Measurements from ENCODE around the gene PDE4D.
A peak's percentile ranks its signal among the peaks of the same experiment; 100 is the strongest.

Gene PDE4D

DNA sequence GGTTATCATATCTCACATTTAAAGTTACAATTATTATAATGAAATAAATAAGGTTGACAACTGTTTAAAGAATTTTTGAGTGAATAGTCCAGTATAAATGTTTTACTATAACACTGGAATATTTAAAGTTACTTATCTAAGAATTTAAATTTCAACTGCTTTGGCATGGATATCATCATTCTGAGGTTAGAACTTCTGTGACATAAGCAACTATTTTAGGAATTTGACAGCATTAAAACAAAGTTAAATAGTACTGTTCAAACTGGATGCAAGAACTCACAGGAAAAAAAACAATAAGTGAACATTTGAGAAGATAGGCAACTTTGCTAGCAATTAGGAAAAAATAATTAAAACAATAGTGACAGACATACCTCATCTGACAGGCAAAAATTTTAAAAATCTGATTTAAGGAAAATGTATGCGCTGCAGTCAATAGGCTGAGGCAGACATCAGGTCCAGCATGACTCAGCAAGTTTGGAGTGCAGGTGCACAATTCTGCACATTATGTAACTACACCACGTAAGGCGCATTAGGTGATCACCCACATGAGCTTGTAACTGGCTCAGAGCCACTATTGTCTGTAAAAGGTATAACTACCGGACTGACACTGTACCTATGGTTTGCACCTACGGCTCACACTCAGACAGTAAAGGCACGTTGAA lies 180.6 kb downstream of the PDE4D start:
- H3K36me3 ChIP-seq (ENCODE audit: insufficient read depth, low read depth, low read length) = peaks cover 12% of the 10 kb centered on the region; the same call in 1 of the 2 replicates
- H3K27me3 ChIP-seq (ENCODE audit: insufficient read depth, low read length) = no peaks in the 10 kb centered on the region
- H3K9me3 ChIP-seq (ENCODE audit: insufficient read depth, low read depth, low read length) = peaks cover 22% of the 10 kb centered on the region
- no peak overlapping the region for H3K27ac ChIP-seq (ENCODE audit: low read length)
- H3K9ac ChIP-seq (ENCODE audit: low read depth, low read length) = no peak overlapping the region
- peaks cover 35% of the 10 kb centered on the region for H3K4me1 ChIP-seq (ENCODE audit: insufficient read depth, low read length)
- peak overlapping the region; percentile 23 for H3K4me3 ChIP-seq (ENCODE audit: low read length)

- Histone ChIP-seq H3K9me3 (ENCODE audit: insufficient read depth, low read depth, low read length) (peaks cover 22% of the 10 kb centered on the region), H3K4me1 (ENCODE audit: insufficient read depth, low read length) (peaks cover 38% of the 10 kb centered on the region), H3K27ac (ENCODE audit: low read length) (peak overlapping the region; percentile 60), H3K4me3 (ENCODE audit: low read length) (no peak overlapping the region), H3K36me3 (ENCODE audit: insufficient read depth, low read depth, low read length) (peaks cover 12% of the 10 kb centered on the region; the same call in 1 of the 2 replicates), H3K27me3 (ENCODE audit: insufficient read depth, low read length) (no peaks in the 10 kb centered on the region), H3K9ac (ENCODE audit: low read depth, low read length) (peak overlapping the region; percentile 13; the same call in 1 of the 2 replicates)
These were observed 182.2 kb downstream of the PDE4D start for GRCh38 chr5:59711310-59711709.

DNA sequence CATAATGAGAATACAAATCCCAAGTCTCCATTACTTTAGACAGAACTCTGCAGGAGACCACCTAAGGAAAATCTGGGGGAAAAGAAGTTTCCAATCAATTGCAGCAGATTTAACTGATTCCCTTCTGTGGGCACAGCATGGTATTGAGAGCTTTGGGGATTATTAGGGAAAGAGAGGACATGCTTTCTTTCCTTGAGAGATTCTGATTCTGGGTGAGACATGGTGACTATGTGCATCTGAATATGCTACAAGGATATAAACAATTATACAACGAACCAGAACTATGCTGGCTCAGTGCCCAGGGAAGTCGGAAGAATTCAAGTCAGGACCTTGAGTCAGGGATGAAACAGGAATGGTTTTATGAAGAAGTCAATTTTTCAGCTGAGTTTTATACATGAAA lies 183.7 kb downstream of the PDE4D start:
- Histone ChIP-seq H3K27me3 (ENCODE audit: insufficient read depth, low read length) (no peaks in the 10 kb centered on the region), H3K36me3 (ENCODE audit: insufficient read depth, low read depth, low read length) (peaks cover 12% of the 10 kb centered on the region; the same call in 1 of the 2 replicates), H3K9ac (ENCODE audit: low read depth, low read length) (peak overlapping the region; percentile 18), H3K4me1 (ENCODE audit: insufficient read depth, low read length) (peaks cover 48% of the 10 kb centered on the region), H3K9me3 (ENCODE audit: insufficient read depth, low read depth, low read length) (peaks cover 22% of the 10 kb centered on the region), H3K27ac (ENCODE audit: low read length) (peak overlapping the region; percentile 43), H3K4me3 (ENCODE audit: low read length) (peak overlapping the region; percentile 33; the same call in 1 of the 2 replicates)

GRCh38 chr5:59709346-59709821 lies 184.1 kb downstream of the PDE4D start:
- Histone ChIP-seq H3K4me1 (ENCODE audit: insufficient read depth, low read length) (peaks cover 51% of the 10 kb centered on the region), H3K9me3 (ENCODE audit: insufficient read depth, low read depth, low read length) (peaks cover 19% of the 10 kb centered on the region), H3K4me3 (ENCODE audit: low read length) (peak overlapping the region; percentile 33; the same call in 1 of the 2 replicates), H3K36me3 (ENCODE audit: insufficient read depth, low read depth, low read length) (peaks cover 12% of the 10 kb centered on the region; the same call in 1 of the 2 replicates), H3K27me3 (ENCODE audit: insufficient read depth, low read length) (no peaks in the 10 kb centered on the region), H3K9ac (ENCODE audit: low read depth, low read length) (peak overlapping the region; percentile 60), H3K27ac (ENCODE audit: low read length) (peak overlapping the region; percentile 43)

DNA sequence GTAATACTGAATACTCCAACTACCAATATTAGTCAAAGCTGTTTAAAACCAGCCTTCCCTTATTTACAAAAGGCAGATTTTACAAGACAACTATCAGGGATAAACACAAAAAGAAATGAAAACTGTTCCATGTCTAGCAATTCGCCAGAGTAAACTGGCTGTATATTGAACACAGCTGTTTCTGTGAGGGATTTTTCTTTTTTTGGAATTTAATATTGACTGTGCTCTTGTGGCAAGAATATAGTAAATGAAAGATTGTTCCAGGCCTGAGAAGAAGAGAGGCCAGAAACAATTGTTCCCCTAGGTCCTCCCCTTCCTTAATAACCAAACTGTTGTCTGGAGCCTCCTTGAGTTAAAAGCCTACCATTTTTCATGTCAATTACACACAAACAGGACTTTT lies 188.6 kb downstream of the PDE4D start:
- H3K36me3 ChIP-seq (ENCODE audit: insufficient read depth, low read depth, low read length) = no peaks in the 10 kb centered on the region
- H3K9me3 ChIP-seq (ENCODE audit: insufficient read depth, low read depth, low read length) = no peaks in the 10 kb centered on the region
- H3K4me1 ChIP-seq (ENCODE audit: insufficient read depth, low read length) = peaks cover 30% of the 10 kb centered on the region
- no peaks in the 10 kb centered on the region for H3K27me3 ChIP-seq (ENCODE audit: insufficient read depth, low read length)
- H3K9ac ChIP-seq (ENCODE audit: low read depth, low read length) = no peak overlapping the region
- H3K27ac ChIP-seq (ENCODE audit: low read length) = no peak overlapping the region
- H3K4me3 ChIP-seq (ENCODE audit: low read length) = no peak overlapping the region

- Histone ChIP-seq H3K36me3 (ENCODE audit: insufficient read depth, low read depth, low read length) (no peaks in the 10 kb centered on the region), H3K4me3 (ENCODE audit: low read length) (no peak overlapping the region), H3K9ac (ENCODE audit: low read depth, low read length) (no peak overlapping the region), H3K27ac (ENCODE audit: low read length) (no peak overlapping the region), H3K4me1 (ENCODE audit: insufficient read depth, low read length) (peaks cover 24% of the 10 kb centered on the region), H3K27me3 (ENCODE audit: insufficient read depth, low read length) (no peaks in the 10 kb centered on the region), H3K9me3 (ENCODE audit: insufficient read depth, low read depth, low read length) (no peaks in the 10 kb centered on the region)
These were observed 189.7 kb downstream of the PDE4D start for GRCh38 chr5:59703789-59704188.

GRCh38 chr5:59698207-59699178 lies 195.0 kb downstream of the PDE4D start:
- Histone ChIP-seq H3K27me3 (ENCODE audit: insufficient read depth, low read length) (no peaks in the 10 kb centered on the region), H3K4me1 (ENCODE audit: insufficient read depth, low read length) (peaks cover 12% of the 10 kb centered on the region; the same call in 1 of the 2 replicates), H3K36me3 (ENCODE audit: insufficient read depth, low read depth, low read length) (no peaks in the 10 kb centered on the region), H3K4me3 (ENCODE audit: low read length) (no peak overlapping the region), H3K9ac (ENCODE audit: low read depth, low read length) (no peak overlapping the region), H3K9me3 (ENCODE audit: insufficient read depth, low read depth, low read length) (no peaks in the 10 kb centered on the region), H3K27ac (ENCODE audit: low read length) (no peak overlapping the region)

DNA sequence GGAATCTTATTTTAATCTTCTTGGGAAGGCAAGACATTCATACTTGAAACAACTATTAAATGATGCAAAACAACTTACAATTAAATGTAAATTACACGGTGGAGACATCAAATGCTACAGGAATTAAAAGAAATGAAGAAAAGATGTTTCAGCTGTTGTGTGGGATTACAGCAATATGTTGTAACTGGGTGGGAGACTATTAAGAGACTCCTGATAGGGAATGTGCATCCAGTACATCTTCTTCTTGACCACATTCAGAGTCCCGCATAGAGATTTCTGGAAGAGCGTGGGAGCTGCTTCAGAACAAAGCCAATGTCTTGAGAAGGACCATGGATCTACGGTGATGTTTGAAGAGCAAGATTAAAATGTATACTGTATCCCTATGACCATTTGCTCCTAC lies 199.1 kb downstream of the PDE4D start:
- no peak overlapping the region for H3K9ac ChIP-seq (ENCODE audit: low read depth, low read length)
- no peak overlapping the region for H3K4me3 ChIP-seq (ENCODE audit: low read length)
- H3K27me3 ChIP-seq (ENCODE audit: insufficient read depth, low read length) = no peaks in the 10 kb centered on the region
- no peak overlapping the region for H3K27ac ChIP-seq (ENCODE audit: low read length)
- no peaks in the 10 kb centered on the region for H3K9me3 ChIP-seq (ENCODE audit: insufficient read depth, low read depth, low read length)
- no peaks in the 10 kb centered on the region for H3K36me3 ChIP-seq (ENCODE audit: insufficient read depth, low read depth, low read length)
- H3K4me1 ChIP-seq (ENCODE audit: insufficient read depth, low read length) = peaks cover 12% of the 10 kb centered on the region; the same call in 1 of the 2 replicates

GRCh38 chr5:59693492-59694309 lies 199.8 kb downstream of the PDE4D start:
- no peak overlapping the region for H3K4me3 ChIP-seq (ENCODE audit: low read length)
- no peaks in the 10 kb centered on the region for H3K27me3 ChIP-seq (ENCODE audit: insufficient read depth, low read length)
- H3K9ac ChIP-seq (ENCODE audit: low read depth, low read length) = no peak overlapping the region
- H3K36me3 ChIP-seq (ENCODE audit: insufficient read depth, low read depth, low read length) = no peaks in the 10 kb centered on the region
- H3K27ac ChIP-seq (ENCODE audit: low read length) = no peak overlapping the region
- H3K4me1 ChIP-seq (ENCODE audit: insufficient read depth, low read length) = peaks cover 12% of the 10 kb centered on the region; the same call in 1 of the 2 replicates
- no peaks in the 10 kb centered on the region for H3K9me3 ChIP-seq (ENCODE audit: insufficient read depth, low read depth, low read length)

GRCh38 chr5:59685793-59686192 lies 207.7 kb downstream of the PDE4D start:
- Histone ChIP-seq H3K9me3 (ENCODE audit: insufficient read depth, low read depth, low read length) (no peaks in the 10 kb centered on the region), H3K4me1 (ENCODE audit: insufficient read depth, low read length) (no peaks in the 10 kb centered on the region), H3K27me3 (ENCODE audit: insufficient read depth, low read length) (no peaks in the 10 kb centered on the region), H3K27ac (ENCODE audit: low read length) (no peak overlapping the region), H3K9ac (ENCODE audit: low read depth, low read length) (no peak overlapping the region), H3K36me3 (ENCODE audit: insufficient read depth, low read depth, low read length) (no peaks in the 10 kb centered on the region), H3K4me3 (ENCODE audit: low read length) (no peak overlapping the region)

DNA sequence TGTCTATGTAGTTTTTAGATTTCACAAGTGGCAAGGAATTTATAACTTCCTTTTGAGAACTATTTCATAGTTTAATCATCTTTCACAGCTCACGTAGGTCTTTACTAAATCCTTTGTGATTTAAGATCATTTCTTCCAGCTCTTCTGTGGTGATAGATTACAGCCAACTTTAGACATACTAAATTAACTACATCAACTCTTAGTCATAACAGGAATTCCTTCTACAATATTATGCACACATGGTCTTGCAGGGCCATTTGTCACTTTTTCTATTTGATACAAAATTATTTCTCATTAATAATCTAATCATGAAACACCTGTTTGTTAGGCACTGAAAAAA lies 208.4 kb downstream of the PDE4D start:
- Histone ChIP-seq H3K9me3 (ENCODE audit: insufficient read depth, low read depth, low read length) (no peaks in the 10 kb centered on the region), H3K36me3 (ENCODE audit: insufficient read depth, low read depth, low read length) (no peaks in the 10 kb centered on the region), H3K27me3 (ENCODE audit: insufficient read depth, low read length) (no peaks in the 10 kb centered on the region), H3K4me3 (ENCODE audit: low read length) (no peak overlapping the region), H3K27ac (ENCODE audit: low read length) (no peak overlapping the region), H3K4me1 (ENCODE audit: insufficient read depth, low read length) (no peaks in the 10 kb centered on the region), H3K9ac (ENCODE audit: low read depth, low read length) (no peak overlapping the region)
